HG02678 (cell line): ENCODE results near the gene RFK.

Experiments used
- ATAC-seq: cut with Tn5 transposase; IDR thresholded peaks from one replicate; pipeline ENCODE4 v1.9.1; 2021; ENCODE audit warnings: mild to moderate bottlenecking, moderate library complexity; ENCODE audit not compliant: unreplicated experiment

The RFK gene

GRCh38 chr9:76413658-76414057 is 19.4 kb upstream of the RFK start:
- no peak for ATAC-seq

GRCh38 chr9:76412638-76413037 is 18.4 kb upstream of the RFK start:
- no peak for ATAC-seq

DNA sequence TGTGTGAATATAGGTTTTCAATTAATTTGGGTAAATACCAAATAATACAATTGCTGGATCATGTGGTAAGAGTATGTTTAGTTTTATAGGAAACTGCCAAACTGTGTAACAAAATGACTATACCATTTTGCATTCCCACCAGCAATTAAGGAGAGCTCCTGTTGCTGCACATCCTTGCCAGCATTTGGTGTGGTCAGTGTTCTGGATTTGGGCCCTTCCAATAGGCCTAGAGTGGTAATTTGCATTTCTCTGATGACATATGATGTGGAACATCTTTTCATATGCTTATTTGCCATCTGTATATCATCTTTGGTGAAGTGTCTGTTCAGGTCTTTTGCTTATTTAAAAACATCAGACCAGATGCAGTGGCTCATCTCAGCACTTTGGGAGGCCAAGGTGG is 11.6 kb upstream of the RFK start:
- ATAC-seq = no peak

DNA sequence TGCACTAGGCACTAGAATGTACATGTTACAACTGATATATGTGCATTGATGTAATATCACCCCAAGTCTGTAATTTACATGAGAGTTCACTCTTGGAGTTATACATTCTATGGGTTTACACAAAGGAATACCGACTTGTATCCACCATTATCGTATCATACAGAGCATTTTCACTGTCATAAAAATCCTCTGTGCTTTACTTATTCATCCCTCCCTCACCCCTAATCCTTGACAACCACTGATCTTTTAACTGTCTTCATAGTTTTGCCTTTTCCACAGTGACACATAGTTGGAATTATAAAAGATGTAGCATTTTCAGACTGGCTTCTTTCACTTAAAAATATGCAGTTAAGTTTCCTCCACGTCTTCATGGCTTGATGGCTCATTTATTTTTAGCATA is 11.1 kb upstream of the RFK start:
- no peak for ATAC-seq

DNA sequence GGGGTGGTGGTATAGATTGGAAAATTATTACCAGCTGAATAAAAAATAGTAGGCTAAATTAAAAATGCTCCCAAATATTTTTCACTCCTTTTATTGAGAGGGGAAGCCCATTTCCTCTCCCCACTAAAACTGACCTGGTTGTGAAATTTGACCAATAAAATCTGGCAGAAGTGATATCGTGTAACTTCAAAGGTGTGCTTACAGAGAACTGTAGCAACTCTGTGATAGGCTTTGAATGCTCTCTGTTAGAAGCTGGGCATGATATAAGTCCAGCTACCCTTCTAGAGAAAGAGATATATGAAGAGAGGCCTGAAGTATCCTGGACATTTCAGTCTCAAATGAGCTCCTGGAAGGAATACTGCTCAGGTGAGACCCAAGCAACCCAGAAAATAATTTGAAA is 10.2 kb upstream of the RFK start:
- no peak for ATAC-seq

DNA sequence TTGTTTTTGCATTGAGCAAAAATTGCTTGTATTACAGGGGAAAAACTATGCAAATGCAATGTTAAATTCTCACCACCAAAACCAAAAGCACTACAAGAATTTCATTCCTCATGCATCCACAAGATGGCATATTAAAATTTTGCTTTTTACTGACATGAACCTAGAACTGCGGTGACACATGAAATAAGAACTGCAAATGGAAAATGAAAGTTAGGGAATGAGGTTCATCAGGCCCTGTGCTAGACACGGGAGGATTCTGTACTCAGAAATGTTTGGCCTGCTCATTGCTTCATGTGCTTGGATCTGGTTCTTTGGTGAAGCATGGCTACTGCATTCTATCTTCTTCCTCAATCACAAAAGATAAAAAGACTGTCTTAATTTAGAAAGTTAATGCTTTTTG is 9.1 kb upstream of the RFK start:
- peak; percentile 92 for ATAC-seq

DNA sequence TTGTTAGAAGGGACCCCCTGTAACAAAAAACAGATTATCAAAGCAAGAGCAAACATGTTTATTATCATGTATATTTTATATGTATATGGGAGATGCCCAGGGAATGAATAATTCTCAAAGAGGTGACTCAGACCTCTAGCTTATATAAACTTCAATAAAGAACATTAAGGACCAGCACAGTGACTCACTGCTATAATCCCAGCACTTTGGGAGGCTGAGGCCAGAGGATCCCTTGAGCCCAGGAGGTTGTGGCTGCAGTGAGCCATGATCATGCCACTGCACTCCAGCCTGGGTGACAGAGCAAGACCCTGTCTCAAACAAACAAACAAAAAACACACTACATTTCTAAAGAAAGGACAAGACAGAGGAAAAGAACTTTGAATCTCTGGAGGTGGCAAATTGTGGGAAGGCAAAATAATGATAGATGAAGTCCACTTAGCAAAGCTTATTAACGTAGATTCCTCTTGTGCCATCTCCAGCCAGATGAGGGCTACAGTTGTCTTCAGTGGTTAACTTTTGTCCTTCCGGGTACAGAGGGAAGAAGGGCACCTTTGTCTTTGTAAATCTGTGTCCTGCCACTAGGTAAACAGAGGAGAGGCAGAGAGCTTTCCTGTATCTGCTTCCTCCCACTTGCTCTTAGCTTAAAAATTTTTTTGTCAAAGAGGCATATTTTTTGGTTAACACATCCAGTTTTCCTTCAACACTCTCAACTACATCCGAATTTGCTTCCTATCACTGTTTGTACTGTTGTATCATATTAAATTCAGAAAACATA is 7.5 kb upstream of the RFK start:
- no peak for ATAC-seq

DNA sequence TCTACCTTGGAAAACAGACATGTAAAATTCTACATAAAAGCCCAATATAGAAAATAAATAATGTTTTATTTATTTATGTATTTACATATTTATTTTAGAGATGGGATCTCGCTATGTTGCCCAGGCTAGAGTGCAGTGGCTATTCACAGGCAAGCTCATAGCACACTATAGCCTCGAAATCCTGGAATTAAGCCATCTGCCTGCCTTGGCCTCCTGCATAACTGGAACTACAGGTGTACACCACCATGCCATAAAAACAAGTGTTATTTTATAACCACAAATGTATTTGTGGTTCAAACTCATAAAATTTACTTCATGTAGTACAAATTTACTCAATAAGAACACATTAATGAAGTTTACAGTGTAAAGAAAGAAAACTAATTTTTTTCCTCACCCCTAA is 7.0 kb upstream of the RFK start:
- ATAC-seq = no peak

DNA sequence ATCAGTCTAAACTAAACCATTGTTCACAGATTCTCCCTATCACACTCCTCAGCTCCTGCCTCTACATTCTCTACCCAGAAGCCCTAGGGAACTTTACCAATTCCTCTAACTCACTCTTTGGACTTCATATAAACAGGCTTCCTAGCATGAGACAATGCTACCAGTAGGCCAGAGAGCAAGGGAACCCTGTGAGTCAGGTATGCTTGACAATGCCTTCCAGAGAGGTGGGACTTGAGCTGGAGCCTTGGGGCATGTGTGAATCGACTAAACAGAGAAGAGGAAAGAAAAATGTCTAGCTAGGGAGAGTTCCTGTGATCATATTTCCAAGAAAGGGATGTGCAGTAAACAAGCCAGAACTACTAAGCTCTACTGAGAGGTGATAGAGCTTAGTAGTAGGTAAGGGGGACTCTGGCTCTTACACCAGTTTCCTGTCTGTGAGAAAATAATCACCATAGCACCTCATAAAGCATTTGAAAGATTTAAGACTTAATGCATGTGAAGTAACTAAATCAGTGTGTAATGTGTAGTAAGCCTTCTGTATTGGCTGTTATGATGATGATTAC is 6.4 kb upstream of the RFK start:
- no peak for ATAC-seq

DNA sequence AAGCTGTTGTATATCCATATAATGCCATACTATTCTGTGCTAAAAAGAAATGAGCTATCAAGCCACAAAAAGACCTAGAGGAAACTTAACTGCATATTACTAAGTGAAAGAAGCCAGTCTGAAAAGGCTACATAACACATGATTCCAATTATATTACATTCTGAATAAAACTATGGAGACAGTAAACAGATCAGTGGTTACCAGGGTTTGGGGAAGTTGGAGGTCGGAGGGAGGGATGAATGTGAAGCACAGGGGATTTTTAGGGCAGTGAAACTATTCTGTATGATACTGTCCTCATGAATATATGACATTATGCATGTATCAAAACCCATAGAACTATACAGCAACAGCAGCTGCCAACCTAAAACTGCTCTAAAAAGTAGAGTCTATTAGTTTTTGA is 5.6 kb upstream of the RFK start:
- no peak for ATAC-seq

DNA sequence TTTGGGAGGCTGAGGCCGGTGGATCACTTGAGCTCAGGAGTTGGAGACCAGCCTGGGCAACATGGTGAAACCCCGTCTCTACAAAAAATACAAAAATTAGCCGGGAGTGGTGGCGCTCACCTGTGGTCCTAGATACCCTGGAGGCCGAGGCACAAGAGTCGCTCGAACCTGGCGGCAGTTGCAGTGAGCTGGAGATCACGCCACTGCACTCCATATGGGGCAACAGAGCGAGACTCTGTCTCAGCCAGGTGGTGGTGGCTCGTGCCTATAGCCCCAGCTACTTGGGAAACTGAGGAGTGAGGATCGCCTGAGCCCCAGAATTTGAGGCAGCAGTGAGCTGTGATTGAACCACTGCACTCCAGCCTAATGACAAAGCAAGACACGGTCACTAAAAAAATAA is 2.4 kb upstream of the RFK start:
- no peak for ATAC-seq

DNA sequence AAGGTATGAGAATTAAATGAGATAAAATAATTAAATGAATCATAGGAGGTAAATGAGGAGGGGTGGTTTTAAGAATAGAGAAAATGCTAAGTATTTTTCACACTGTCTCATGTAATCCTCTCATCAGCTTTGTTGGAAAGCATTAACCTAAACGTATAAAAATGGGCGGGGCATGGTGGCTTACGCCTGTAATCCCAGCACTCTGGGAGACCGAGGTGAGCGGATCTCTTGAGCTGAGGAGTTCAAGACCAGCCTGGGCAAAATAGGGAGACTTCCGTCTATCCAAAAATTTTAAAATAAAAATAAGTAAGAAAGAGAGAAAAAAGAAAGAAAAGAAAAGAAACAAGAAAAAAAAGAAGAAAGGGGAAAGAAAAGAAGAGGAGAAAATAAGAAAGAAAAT is 1.9 kb upstream of the RFK start:
- no peak for ATAC-seq

DNA sequence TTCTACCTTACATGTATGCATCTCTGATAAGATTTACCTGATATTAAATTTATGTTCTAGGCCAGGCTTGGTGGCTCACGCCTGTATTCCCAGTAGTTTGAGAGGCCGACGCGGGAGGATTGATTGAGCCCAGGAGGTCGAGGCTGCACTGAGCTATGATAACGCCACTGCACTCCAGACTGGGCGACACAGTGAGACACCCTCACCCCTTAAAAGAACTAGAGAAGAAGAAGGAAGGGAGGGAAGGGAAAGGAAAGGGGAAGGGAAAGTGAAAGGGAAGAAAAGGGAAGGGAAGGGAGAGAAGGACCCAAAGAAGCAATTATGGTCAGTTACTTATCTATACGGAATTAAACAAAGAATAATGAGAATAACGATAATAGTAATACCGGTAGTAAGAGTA is 1.2 kb upstream of the RFK start:
- ATAC-seq = no peak

GRCh38 chr9:76394960-76395252 is 680 bp upstream of the RFK start:
- ATAC-seq = peak; percentile 43

- no peak for ATAC-seq
These were observed 3.6 kb downstream of the RFK start for GRCh38 chr9:76390656-76391055.

DNA sequence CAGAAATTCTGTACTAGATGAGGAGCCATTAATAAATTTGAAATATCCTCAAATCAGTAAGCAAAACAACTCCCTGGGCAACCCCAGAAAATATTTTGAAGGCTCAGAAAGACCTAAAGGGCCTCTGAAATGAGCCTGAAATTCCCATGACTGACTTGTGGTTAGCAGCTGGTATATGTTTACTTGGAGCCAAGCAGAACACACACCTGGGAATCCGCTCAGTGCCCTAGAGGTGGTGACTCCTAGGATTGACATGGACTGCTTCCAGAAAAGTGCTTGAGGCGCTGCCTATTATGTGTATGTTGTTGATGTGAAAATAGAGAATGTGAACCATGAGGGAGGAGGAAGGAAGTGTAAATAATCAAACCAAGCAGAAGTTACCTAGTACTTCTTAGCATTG is 14.7 kb downstream of the RFK start:
- ATAC-seq = no peak

DNA sequence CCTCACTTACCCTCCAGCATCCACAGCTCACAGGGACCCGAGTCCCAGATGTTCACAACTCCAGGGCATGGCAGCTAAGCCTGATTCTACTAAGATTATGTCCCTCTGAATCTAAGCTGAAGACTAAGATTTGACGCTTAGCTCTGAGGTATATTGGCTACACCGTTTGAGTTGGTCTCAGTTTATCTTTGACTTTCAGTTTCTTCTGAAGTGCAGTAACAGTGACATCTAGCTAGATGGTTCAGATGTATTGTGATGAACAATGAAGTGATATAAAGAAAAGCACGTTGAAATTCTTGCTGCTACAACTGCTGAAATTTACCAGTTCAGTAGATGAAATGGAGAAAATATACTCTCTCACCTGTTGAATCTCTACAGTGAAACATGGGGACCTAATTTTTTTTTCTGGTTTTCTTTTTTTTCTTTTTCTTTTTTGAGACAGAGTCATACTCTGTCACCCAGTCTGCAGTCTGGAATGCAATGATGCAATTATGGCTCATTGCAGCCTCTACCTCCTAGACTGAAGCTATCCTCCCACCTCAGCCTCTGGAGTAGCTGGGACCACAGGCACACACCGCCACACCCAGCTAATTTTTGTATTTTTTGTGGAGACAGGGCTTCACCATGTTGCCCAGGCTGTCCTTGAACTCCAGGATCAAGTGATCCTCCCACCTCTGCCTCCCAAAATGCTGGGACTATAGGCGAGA is 15.7 kb downstream of the RFK start:
- ATAC-seq = no peak

- ATAC-seq = no peak
These were observed 16.4 kb downstream of the RFK start for GRCh38 chr9:76377791-76378190.

DNA sequence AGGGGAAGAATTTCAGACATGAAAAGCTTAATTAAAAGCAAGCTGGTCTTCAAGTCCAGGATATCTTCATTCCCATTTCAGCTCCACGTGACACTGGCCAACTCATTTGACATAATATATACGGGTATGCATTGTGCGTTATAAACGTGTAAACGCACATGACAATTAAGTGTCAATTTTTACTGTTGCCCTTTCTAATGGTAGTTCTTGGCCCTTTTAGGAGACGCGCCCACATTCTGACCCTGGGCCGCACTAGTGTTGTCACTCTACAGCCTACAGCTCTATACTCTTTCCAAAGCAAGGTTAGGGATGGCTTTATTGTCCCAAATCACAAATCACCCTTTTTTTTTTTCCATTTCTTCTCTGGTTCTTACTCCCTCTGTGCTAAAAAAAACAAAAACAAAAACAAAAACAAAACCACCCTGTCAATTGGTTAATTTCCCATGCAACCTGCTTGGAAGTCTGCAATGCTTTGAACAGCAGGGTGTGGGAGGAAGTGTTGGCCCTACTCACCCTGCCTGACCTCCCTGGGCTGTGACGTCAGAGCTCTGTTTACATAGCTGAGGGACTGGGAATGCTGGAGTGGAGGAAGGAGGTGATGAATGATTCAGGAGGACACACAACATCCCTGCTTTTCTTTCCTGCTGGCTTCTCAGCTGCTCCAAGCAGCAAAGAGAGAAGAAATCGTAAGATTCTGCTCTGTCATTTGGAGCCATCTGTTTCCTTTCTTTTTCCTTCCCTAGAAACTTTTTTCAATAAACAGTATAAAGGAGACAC is 19.3 kb downstream of the RFK start:
- ATAC-seq = no peak

DNA sequence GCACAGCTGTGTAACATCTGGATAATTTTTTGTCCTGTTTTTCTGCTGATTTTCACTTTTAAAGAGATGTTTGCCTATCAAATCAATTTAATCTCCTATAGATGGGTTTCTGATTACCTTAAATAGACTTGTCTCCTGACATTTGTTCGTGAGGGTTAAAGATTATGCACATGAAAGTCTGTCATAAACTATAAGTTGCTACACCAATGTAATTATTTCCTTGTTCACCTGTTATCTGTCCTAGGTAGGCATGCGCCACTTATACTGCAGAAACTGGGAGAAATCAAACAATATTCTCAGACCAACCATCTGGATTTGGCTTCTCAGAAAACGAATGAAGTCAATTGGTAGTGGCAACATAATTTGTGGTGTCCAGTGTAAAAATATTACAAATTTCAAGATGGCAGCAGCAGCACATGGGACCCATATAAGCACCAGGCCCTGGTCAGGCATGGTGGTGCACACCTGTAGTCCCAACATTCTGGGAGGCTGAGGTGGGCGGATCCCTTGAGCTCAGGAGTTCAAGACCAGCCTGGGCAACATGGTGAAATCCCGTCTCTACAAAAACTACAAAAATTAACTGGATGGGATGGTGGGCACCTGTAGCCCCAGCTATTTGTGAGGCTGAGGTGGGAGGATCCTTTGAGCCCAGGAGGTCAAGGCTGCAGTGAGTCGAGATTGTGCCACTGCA is 20.3 kb downstream of the RFK start:
- no peak for ATAC-seq

GRCh38 chr9:76373173-76373783 is 20.9 kb downstream of the RFK start:
- ATAC-seq = no peak
